HG02981 (cell line): ENCODE measurements around the gene MRPS34.

Source experiments
- ATAC-seq: cut with Tn5 transposase; IDR thresholded peaks from one replicate; pipeline ENCODE4 v1.9.1; 2021; ENCODE audit warnings: mild to moderate bottlenecking, moderate library complexity; ENCODE audit not compliant: unreplicated experiment

The MRPS34 gene

GRCh38 chr16:1731603-1732002, 41.3 kb downstream of the MRPS34 start:
- no peak for ATAC-seq

- ATAC-seq = no peak
These were observed 41.9 kb downstream of the MRPS34 start for GRCh38 chr16:1731073-1731472.

DNA sequence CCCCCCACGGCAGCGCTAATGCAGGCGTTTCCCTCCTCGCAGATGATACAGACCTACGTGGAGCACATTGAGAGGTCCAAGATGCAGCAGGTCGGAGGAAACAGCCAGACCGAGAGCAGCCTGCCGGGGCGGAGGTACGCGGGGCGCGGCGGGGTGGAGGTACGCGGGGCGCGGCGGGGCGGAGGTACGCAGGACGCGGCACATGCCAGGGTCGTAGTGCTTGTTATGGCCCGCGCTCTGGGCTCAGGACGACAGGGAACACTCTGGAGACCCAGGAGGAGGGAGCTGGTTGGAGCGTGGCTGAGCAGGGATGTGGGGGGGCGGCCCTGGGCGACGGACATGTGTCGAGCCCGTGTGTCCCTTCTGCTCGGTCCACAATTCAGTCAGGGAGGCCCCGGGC, 43.5 kb downstream of the MRPS34 start:
- no peak for ATAC-seq

- no peak for ATAC-seq
These were observed 43.9 kb downstream of the MRPS34 start for GRCh38 chr16:1729026-1729425.

DNA sequence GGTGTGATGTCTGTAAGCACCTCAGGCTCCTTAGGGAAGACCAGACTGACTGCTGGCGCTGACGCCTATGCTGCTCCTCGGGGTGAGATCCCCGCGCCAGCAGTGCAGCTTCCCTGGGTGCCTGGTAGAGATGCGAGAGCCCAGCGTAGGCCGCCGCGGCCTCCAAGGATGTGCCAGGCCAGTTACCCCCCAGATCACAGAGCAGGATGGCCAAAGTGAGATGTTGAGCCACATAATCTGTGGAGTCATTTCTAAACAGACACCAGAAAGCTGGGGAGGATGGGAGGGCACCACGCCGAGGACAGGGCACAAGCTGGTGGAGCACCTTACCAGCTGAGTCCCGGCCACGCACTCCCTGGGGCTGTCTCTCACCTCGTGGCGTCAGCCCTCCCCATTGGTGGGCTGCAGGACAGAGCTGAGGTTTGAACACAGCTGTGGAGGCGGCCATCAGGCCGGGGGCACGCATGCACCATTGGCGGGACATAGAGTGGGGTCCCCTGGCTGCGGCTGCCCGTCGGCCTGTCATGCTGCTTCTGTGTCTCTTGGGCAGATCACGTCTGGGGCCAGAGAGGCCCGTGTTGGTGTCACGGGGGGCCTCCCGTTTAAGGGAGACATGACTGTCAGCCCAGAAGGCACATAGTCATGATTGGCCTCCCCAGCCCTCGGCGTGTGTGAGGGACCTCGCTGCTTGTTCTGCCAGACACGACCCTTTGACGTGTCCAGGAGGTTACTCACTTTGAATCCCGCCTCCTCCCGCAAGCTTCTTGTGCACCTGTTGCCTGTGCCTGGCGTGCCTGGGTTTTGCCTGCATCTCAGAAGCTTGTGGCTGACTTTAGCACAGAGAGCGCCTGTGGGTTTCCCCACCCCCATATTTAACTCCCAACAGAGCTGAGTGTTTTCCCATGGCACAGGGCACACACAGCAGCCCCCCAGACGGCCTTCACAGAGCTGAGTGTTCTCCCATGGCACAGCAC, 45.0 kb downstream of the MRPS34 start:
- ATAC-seq = no peak

DNA sequence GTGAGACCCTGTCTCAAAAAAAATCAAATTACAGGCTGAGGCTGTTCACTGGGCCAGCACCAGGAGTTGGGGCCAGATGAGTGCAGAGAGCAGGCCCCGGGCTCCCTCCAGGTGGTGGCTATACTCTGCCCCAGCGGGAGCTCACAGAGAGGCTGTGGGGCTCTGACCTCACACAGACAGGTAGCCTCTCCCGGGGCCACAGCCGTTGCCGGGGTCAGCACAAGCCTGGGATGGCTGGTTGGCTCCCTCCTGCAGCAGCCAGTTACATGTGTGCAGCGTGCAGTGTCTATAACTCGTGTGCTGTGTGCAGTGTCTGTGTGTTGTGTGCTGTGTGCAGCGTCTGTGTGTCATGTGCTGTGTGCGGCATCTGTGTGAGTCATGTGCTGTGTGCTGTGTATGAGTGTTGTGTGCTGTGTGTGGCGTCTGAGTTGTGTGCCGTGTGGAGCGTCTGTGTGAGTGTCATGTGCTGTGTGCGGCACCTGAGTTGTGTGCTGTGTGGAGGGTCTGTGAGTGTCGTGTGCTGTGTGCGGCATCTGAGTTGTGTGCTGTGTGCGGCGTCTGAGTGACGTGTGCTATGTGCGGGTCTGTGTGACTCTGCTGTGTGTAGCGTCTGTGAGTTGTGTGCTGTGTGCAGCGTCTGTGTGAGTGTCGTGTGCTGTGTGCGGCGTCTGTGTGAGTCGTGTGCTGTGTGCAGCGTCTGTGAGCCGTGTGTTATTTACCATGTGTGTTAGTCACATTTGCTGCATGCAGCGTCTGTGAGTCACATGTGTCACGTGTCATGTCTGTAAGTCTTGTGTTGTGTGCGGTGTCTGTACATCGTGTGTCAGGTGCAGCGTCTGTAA, 46.1 kb downstream of the MRPS34 start:
- no peak for ATAC-seq

DNA sequence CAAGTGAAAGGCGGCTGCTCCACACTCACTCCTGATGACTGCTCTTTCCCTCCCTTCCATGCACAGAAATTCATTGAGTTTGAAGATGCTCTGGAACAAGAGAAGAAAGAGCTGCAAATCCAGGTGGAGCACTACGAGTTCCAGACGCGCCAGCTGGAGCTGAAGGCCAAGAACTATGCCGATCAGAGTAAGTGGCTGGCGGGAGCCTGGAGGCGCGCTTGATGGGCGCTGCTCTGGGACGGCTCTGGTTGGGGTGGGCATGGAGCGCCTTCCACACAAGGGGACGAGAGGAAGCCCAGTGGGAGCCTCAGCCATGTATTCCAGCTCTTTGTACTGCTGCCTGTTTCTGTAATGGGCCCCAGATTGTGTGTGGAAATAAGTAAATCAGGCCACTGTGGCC, 48.4 kb downstream of the MRPS34 start:
- ATAC-seq = no peak

GRCh38 chr16:1723450-1724147, 49.3 kb downstream of the MRPS34 start:
- no peak for ATAC-seq
